Neural cell (in vitro differentiated cells): ENCODE results near the gene ZNF200. TPM values are rescaled to one million over a fixed set of nuclear protein-coding genes. Genes with fewer than 3 reads are reported as not detected.

Experiments
- H2AFZ ChIP-seq: fragments of 200-600, 300-800 bp; sonication (generic), shearing (Covaris generic); 2 replicates; pipeline ENCODE4 v1.6.0; 2014; ENCODE audit warnings: low read depth, mild to moderate bottlenecking, antibody characterized with exemption, low read length, moderate library complexity
- H3F3A ChIP-seq: fragments of 200-600 bp; shearing (Covaris generic); 2 replicates; pipeline ENCODE4 v1.6.1; 2016; ENCODE audit warnings: mild to moderate bottlenecking, moderate library complexity, mixed read lengths, antibody characterized with exemption, low read length; ENCODE audit not compliant: insufficient read depth, poor library complexity, severe bottlenecking
- H3K27ac ChIP-seq: fragments of 200-600, 300-800 bp; sonication (generic), shearing (Covaris generic); 2 replicates; pipeline ENCODE4 v1.5.1; 2014; ENCODE audit warnings: mild to moderate bottlenecking, low read length, moderate library complexity
- H3K27me3 ChIP-seq: fragments of 300-800, 200-600 bp; sonication (generic), shearing (Covaris generic); 2 replicates; pipeline ENCODE4 v1.6.0; 2014; ENCODE audit warnings: mild to moderate bottlenecking, low read depth, low read length, moderate library complexity; ENCODE audit not compliant: insufficient read depth
- H3K36me3 ChIP-seq: fragments of 300-800, 200-600 bp; sonication (generic), shearing (Covaris generic); 2 replicates; pipeline ENCODE4 v1.5.1; 2014; ENCODE audit warnings: mild to moderate bottlenecking, antibody characterized with exemption, low read length, moderate library complexity; ENCODE audit not compliant: insufficient read depth
- H3K4me2 ChIP-seq: fragments of 300-800, 200-600 bp; sonication (generic), shearing (Covaris generic); 2 replicates; pipeline ENCODE4 v1.6.0; 2014; ENCODE audit warnings: mild to moderate bottlenecking, low read length
- H3K4me3 ChIP-seq: fragments of 300-800, 200-600 bp; sonication (generic), shearing (Covaris generic); 2 replicates; pipeline ENCODE4 v1.5.1; 2014; ENCODE audit warnings: mild to moderate bottlenecking, low read length, moderate library complexity
- H3K79me2 ChIP-seq: fragments of 200-600 bp; shearing (Covaris generic); replicated peaks from 2 replicates; pipeline ENCODE4 v1.6.0; 2014; ENCODE audit warnings: mild to moderate bottlenecking, low read length, moderate library complexity; ENCODE audit not compliant: insufficient read depth
- H3K9ac ChIP-seq: fragments of 300-800, 200-600 bp; sonication (generic), shearing (Covaris generic); 2 replicates; pipeline ENCODE4 v1.6.1; 2016; ENCODE audit warnings: mild to moderate bottlenecking, low read length, mixed read lengths
- H3K9me2 ChIP-seq: fragments of 200-600 bp; shearing (Covaris generic); 2 replicates; pipeline ENCODE4 v1.6.1; 2016; ENCODE audit warnings: mild to moderate bottlenecking, low read length, mixed read lengths; ENCODE audit not compliant: insufficient read depth
- H3K9me3 ChIP-seq: fragments of 200-600, 300-800 bp; sonication (generic), shearing (Covaris generic); 2 replicates; pipeline ENCODE4 v1.6.1; 2016; ENCODE audit warnings: mild to moderate bottlenecking, mixed run types, low read length, moderate library complexity, mixed read lengths
- H4K20me1 ChIP-seq: fragments of 200-600 bp; shearing (Covaris generic); 2 replicates; pipeline ENCODE4 v1.6.1; 2016; ENCODE audit warnings: mild to moderate bottlenecking, mixed run types; ENCODE audit not compliant: insufficient read depth
- CTCF ChIP-seq: fragments of 450-650 bp; IDR thresholded peaks from 2 replicates; pipeline ENCODE4 v1.5.1; 2014; ENCODE audit warnings: antibody characterized with exemption, mild to moderate bottlenecking, moderate library complexity; ENCODE audit not compliant: poor library complexity, severe bottlenecking
- EP300 ChIP-seq: fragments of 450-650 bp; conservative IDR thresholded peaks from 2 replicates; pipeline ENCODE4 v1.6.1; 2014; ENCODE audit warnings: antibody characterized with exemption, mild to moderate bottlenecking, moderate library complexity; ENCODE audit not compliant: poor library complexity, severe bottlenecking
- EZH2 ChIP-seq: fragments of 200-600, 300-800 bp; shearing (Covaris generic), sonication (generic); IDR thresholded peaks from 2 replicates; pipeline ENCODE4 v1.6.1; 2014; ENCODE audit warnings: antibody characterized with exemption, low read length, borderline replicate concordance, mild to moderate bottlenecking; ENCODE audit not compliant: insufficient read depth, poor library complexity, severe bottlenecking
- MXI1 ChIP-seq: fragments of 450-650 bp; conservative IDR thresholded peaks from 2 replicates; pipeline ENCODE4 v1.6.1; 2014; ENCODE audit warnings: antibody characterized with exemption, mild to moderate bottlenecking; ENCODE audit not compliant: poor library complexity, severe bottlenecking
- POLR2AphosphoS5 ChIP-seq: IDR thresholded peaks from 2 replicates; pipeline ENCODE4 v1.6.1; 2012
- RAD21 ChIP-seq: fragments of 450-650 bp; conservative IDR thresholded peaks from 2 replicates; pipeline ENCODE4 v1.6.1; 2014; ENCODE audit warnings: antibody characterized with exemption, mild to moderate bottlenecking, moderate library complexity
- REST ChIP-seq: IDR thresholded peaks from 2 replicates; pipeline ENCODE4 v1.6.1; 2012; ENCODE audit warnings: borderline replicate concordance
- SMC3 ChIP-seq: fragments of 450-650 bp; conservative IDR thresholded peaks from 2 replicates; pipeline ENCODE4 v1.6.1; 2014; ENCODE audit warnings: antibody characterized with exemption, mild to moderate bottlenecking, moderate library complexity; ENCODE audit not compliant: poor library complexity
- TAF1 ChIP-seq: IDR thresholded peaks from 2 replicates; pipeline ENCODE4 v1.6.1; 2012; ENCODE audit warnings: low read depth
- polyA plus RNA-seq: library from polyadenylated mRNA; depleted of rRNA; stranded (reverse); fragments of >200 nt; gene quantifications from 2 replicates; pipeline ENCODE4 v1.2.3, GENCODE V29; 2014

ZNF200 gene
- polyA plus RNA-seq, 1 donor from 2014 or later = 20.8 TPM

GRCh38 chr16:3173892-3174617 lies 60.9 kb downstream of the ZNF200 start:
- Histone ChIP-seq H3K27me3 (peaks cover 96% of the 10 kb centered on the region), H2AFZ (no peak overlapping the region)

More at GRCh38 chr16:3173892-3174617, 60.9 kb downstream of the ZNF200 start:
- Histone ChIP-seq H3F3A (no peaks in the 10 kb centered on the region), H3K9me2 (no peaks in the 10 kb centered on the region), H3K36me3 (no peaks in the 10 kb centered on the region), H3K9ac (no peak overlapping the region), H4K20me1 (no peaks in the 10 kb centered on the region), H3K27ac (no peak overlapping the region), H3K79me2 (no peaks in the 10 kb centered on the region), H3K4me3 (no peak overlapping the region), H3K4me2 (no peak overlapping the region), H3K9me3 (no peaks in the 10 kb centered on the region)
- TF ChIP-seq CTCF = no peak
- TF ChIP-seq MXI1 = no peak
- TF ChIP-seq TAF1 = no peak
- TF ChIP-seq SMC3 = no peak
- no peak for TF ChIP-seq EZH2
- TF ChIP-seq RAD21 = no peak
- TF ChIP-seq POLR2AphosphoS5 = no peak
- no peak for TF ChIP-seq REST
- TF ChIP-seq EP300 = no peak

Other genes with a start within 250 kb of the ZNF200 start
- gene CLDN9, start 222.2 kb downstream of the ZNF200 start, polyA plus RNA-seq = not detected in 2 replicates
- gene CLDN6, start 217.0 kb downstream of the ZNF200 start, polyA plus RNA-seq = 1.1 TPM in 1 of 2 replicates, not detected in the other
- 2.0 and 2.3 TPM in 2 replicates for gene TNFRSF12A, start 214.8 kb downstream of the ZNF200 start, polyA plus RNA-seq
- 19.0 and 23.7 TPM in 2 replicates for gene HCFC1R1, start 211.2 kb downstream of the ZNF200 start, polyA plus RNA-seq
- gene THOC6, start 211.1 kb downstream of the ZNF200 start, polyA plus RNA-seq = 11.4 and 23.0 TPM in 2 replicates
- 0.37 TPM in 1 of 2 replicates, not detected in the other for gene BICDL2, start 198.2 kb downstream of the ZNF200 start, polyA plus RNA-seq
- gene MMP25, start 188.6 kb downstream of the ZNF200 start, polyA plus RNA-seq = not detected in 2 replicates
- not detected in 2 replicates for gene IL32, start 169.5 kb downstream of the ZNF200 start, polyA plus RNA-seq
- gene ZSCAN10, start 135.9 kb downstream of the ZNF200 start, polyA plus RNA-seq = 0.10 TPM in 1 of 2 replicates, not detected in the other
- 30.0 and 39.4 TPM in 2 replicates for gene ZNF205, start 122.6 kb downstream of the ZNF200 start, polyA plus RNA-seq
- gene ZNF213, start 100.1 kb downstream of the ZNF200 start, polyA plus RNA-seq = 5.1 and 9.8 TPM in 2 replicates
- 2.5 and 2.7 TPM in 2 replicates for gene OR1F1, start 47.0 kb downstream of the ZNF200 start, polyA plus RNA-seq
- gene MEFV, start 21.5 kb upstream of the ZNF200 start, polyA plus RNA-seq = not detected in 2 replicates
- gene ZNF263, start 48.3 kb upstream of the ZNF200 start, polyA plus RNA-seq = 65.4 and 88.4 TPM in 2 replicates
- 21.7 and 25.2 TPM in 2 replicates for gene TIGD7, start 70.3 kb upstream of the ZNF200 start, polyA plus RNA-seq
- gene ZNF75A, start 70.3 kb upstream of the ZNF200 start, polyA plus RNA-seq = 58.3 and 76.0 TPM in 2 replicates
- gene OR2C1, start 120.7 kb upstream of the ZNF200 start, polyA plus RNA-seq = 0.22 TPM in 1 of 2 replicates, not detected in the other
- gene ZSCAN32, start 165.8 kb upstream of the ZNF200 start, polyA plus RNA-seq = 22.0 and 28.4 TPM in 2 replicates
- gene ZNF174, start 166.1 kb upstream of the ZNF200 start, polyA plus RNA-seq = 13.0 and 14.8 TPM in 2 replicates
- 1.8 and 2.0 TPM in 2 replicates for gene ZNF597, start 208.3 kb upstream of the ZNF200 start, polyA plus RNA-seq
- gene NAA60, start 208.5 kb upstream of the ZNF200 start, polyA plus RNA-seq = 15.1 and 32.0 TPM in 2 replicates